GM18505 (cell line): Measurements from ENCODE around the gene CERKL.

Experiments
- ATAC-seq: cut with Tn5 transposase; IDR thresholded peaks from one replicate; pipeline ENCODE4 v1.9.1; 2021; ENCODE audit not compliant: unreplicated experiment
- POLR2A ChIP-seq: IDR thresholded peaks from 4 replicates; pipeline ENCODE4 v1.6.1; 2011; ENCODE audit warnings: borderline replicate concordance; ENCODE audit not compliant: insufficient read depth, insufficient read length; ENCODE audit errors: extremely low read depth

CERKL gene

GRCh38 chr2:181520253-181520652, 136.7 kb downstream of the CERKL start:
- no peak for ATAC-seq
- no peak for TF ChIP-seq POLR2A

GRCh38 chr2:181517685-181518301, 139.1 kb downstream of the CERKL start:
- TF ChIP-seq POLR2A = no peak
- ATAC-seq = no peak

GRCh38 chr2:181516992-181517391, 139.9 kb downstream of the CERKL start:
- no peak for TF ChIP-seq POLR2A
- no peak for ATAC-seq

- no peak for TF ChIP-seq POLR2A
- ATAC-seq = no peak
Observed at GRCh38 chr2:181515719-181516118, 141.2 kb downstream of the CERKL start.

DNA sequence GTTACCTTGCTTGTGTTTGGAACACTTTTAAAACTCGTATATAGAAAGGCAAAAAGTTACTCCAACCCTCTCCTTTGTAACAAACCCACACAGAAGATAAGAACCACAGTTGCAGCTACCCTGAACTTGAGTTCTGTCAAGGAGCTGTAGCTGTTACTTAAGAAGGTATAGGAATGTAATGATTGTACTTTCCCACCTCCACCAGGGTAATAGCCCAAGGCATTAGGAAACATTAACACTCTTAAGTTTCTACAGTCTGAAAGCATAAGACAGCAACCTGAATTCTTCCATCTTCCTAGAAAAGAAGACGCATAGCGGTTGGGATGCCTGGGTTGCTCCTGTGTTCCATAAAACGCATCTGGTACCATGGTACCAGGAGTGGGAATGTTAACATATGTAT, 156.7 kb downstream of the CERKL start:
- ATAC-seq = no peak
- TF ChIP-seq POLR2A = no peak

- no peak for ATAC-seq
- TF ChIP-seq POLR2A = no peak
Observed at GRCh38 chr2:181499231-181499630, 157.7 kb downstream of the CERKL start.
